Astrocyte of the spinal cord (primary cell): Measurements from ENCODE around the gene STT3B.

Experiments
- DNase-seq: peaks from one replicate; pipeline ENCODE4 v3.0.0; 2011; ENCODE audit warnings: low read depth, low spot score
- H3K4me3 ChIP-seq: 2 replicates; pipeline ENCODE4 v1.5.1; 2011; ENCODE audit warnings: low read depth, mild to moderate bottlenecking, low read length, moderate library complexity
- CTCF ChIP-seq: IDR thresholded peaks from 2 replicates; pipeline ENCODE4 v1.5.1; 2012; ENCODE audit warnings: low read depth, mild to moderate bottlenecking, low read length, inconsistent platforms
- in situ Hi-C: cut with HindIII; loops from 2 replicates; pipeline ENCODE4 v1.10.0; 2017; ENCODE audit warnings: low sequenced_read_pairs

STT3B gene

GRCh38 chr3:31636694-31637442, 104.1 kb downstream of the STT3B start:
- no peak for TF ChIP-seq CTCF
- in situ Hi-C loops = no loop called here
- H3K4me3 ChIP-seq = no peak overlapping the region
- no peak for DNase-seq

GRCh38 chr3:31639828-31640227, 107.1 kb downstream of the STT3B start:
- DNase-seq = no peak
- TF ChIP-seq CTCF = no peak
- H3K4me3 ChIP-seq = no peak overlapping the region
- in situ Hi-C loops = no loop called here

- no peak for DNase-seq
- in situ Hi-C loops = no loop called here
- no peak for TF ChIP-seq CTCF
- no peak overlapping the region for H3K4me3 ChIP-seq
These were observed 112.5 kb downstream of the STT3B start for GRCh38 chr3:31645256-31645655.

DNA sequence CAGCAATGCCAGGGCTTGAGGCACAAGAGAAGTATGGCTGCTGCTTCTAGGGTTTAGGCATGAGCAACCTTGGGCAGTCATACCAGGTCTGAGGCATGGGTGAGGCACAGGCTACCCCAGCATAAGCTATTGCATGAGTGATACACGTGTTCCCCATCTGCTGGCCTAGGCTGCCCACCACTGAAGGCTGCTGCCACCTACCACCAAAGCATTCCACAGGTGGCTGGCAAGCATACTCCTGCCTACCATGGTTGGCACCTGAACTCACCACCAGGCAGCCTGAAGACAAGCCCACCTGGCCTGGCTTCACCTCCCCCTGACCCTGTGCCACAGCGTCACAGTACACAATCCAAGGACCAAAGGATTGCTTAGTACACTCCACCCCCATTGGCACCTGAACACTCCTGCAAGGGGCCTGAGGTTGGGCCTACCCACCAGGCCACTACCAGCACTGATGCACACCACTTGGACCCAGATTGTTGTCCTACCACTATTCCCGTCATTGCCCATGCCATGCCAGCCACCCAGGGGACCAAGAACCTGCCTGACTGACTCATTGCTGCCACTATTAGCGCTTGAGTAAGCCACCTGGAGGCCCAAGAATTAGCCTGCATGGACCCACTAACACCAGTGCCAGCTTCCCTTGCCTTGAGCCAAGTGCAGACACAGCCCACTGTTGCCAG, 115.7 kb downstream of the STT3B start:
- H3K4me3 ChIP-seq = no peak overlapping the region
- no peak for TF ChIP-seq CTCF
- no peak for DNase-seq
- in situ Hi-C loops = no loop called here

- H3K4me3 ChIP-seq = no peak overlapping the region
- no peak for DNase-seq
- TF ChIP-seq CTCF = no peak
- in situ Hi-C loops = no loop called here
These were observed 119.6 kb downstream of the STT3B start for GRCh38 chr3:31652296-31652695.

GRCh38 chr3:31653464-31653863, 120.7 kb downstream of the STT3B start:
- no peak overlapping the region for H3K4me3 ChIP-seq
- DNase-seq = no peak
- in situ Hi-C loops = no loop called here
- TF ChIP-seq CTCF = no peak
